A673 (cell line): ENCODE measurements around the gene TPPP.

Experiments used
- CTCF ChIP-seq: fragments of 300-800, 200-600 bp; sonication (generic); conservative IDR thresholded peaks from 2 replicates; pipeline ENCODE4 v1.5.1; 2017; ENCODE audit warnings: low read depth, mild to moderate bottlenecking, antibody characterized with exemption, low read length, moderate library complexity, mixed read lengths
- EZH2 ChIP-seq: fragments of 200-600 bp; sonication (generic); IDR thresholded peaks from 2 replicates; pipeline ENCODE4 v1.6.1; 2017; ENCODE audit warnings: borderline replicate concordance, low read depth, mild to moderate bottlenecking, mixed read lengths, antibody characterized with exemption, low read length; ENCODE audit not compliant: poor library complexity, severe bottlenecking

- TF ChIP-seq CTCF (peak; percentile 85), EZH2 (no peak)
Observed at GRCh38 chr5:669111-669841, 23.9 kb downstream of the TPPP start.
